Right lobe of liver (tissue), 6 donors: ENCODE data around the gene DCTN4. TPM values are rescaled to one million over a fixed set of nuclear protein-coding genes. Genes with fewer than 3 reads are reported as not detected.
A peak's percentile ranks its signal among the peaks of the same experiment; 100 is the strongest.

Experiments
- ATAC-seq, 4 donors: fragments of 200-7000 bp; cut with Tn5 transposase; one replicate each; pipeline ENCODE4 v1.9.1; 2020; ENCODE audit warnings: mild to moderate bottlenecking in 4 of 4, moderate library complexity in 4 of 4
- DNase-seq, 3 donors: peaks; one replicate each; pipeline ENCODE4 v3.0.0-alpha.2; 2020
- H3K27ac ChIP-seq, 3 donors: fragments of 200-600 bp; one replicate each; pipeline ENCODE4 v1.8.0; 2022
- H3K27me3 ChIP-seq, 2 donors: fragments of 200-600 bp; one replicate each; pipeline ENCODE4 v1.8.0; 2022
- H3K36me3 ChIP-seq, 4 donors: fragments of 200-600 bp; sonication (generic) in 1 of 4; one replicate each; pipeline versions ENCODE4 v1.5.1 to v1.8.0; 2017 to 2022; ENCODE audit warnings: control low read depth in 1 of 4
- H3K4me1 ChIP-seq, 4 donors: fragments of 200-600 bp; sonication (generic) in 1 of 4; one replicate each; pipeline versions ENCODE4 v1.5.1 to v1.8.0; 2017 to 2022; ENCODE audit warnings: control low read depth in 1 of 4
- H3K4me3 ChIP-seq, 3 donors: fragments of 200-600 bp; one replicate each; pipeline ENCODE4 v1.8.0; 2022
- H3K9me3 ChIP-seq, 4 donors: fragments of 200-600 bp; sonication (generic) in 1 of 4; one replicate each; pipeline versions ENCODE4 v1.5.1 to v1.8.0; 2017 to 2022; ENCODE audit warnings: control low read depth in 1 of 4
- POLR2A ChIP-seq: fragments of 450-650 bp; IDR thresholded peaks from one replicate; pipeline ENCODE4 v1.6.1; 2017; ENCODE audit warnings: antibody characterized with exemption, mild to moderate bottlenecking
- WGBS: methylation state at CpG from one replicate; pipeline ENCODE4 v1.1.6; 2018; ENCODE audit warnings: low coverage, low lambda C conversion rate; ENCODE audit not compliant: insufficient coverage; ENCODE audit errors: missing lambda C conversion rate; 5-methylcytosine and 5-hydroxymethylcytosine counted together
- intact Hi-C, 2 donors: fragments of 100-400 bp; cut with DNase I; formaldehyde crosslinking; loops; one replicate each; pipeline versions ENCODE4 v1.11.2 to v1.14.1; 2022
- total RNA-seq, 6 experiments: library from RNA; depleted of rRNA in 2 of 6; stranded (reverse); fragments of >200 nt in 2 of 6; fragmentation: NEBNext Ultra II Directional in 3 of 6; extraction: Animal tissue kit (Norgen Biotek cat#: 25700) in 3 of 6; gene quantifications; one replicate each; pipeline versions ENCODE4 v1.1.0 to v1.2.4, GENCODE V29; 2016 to 2023
- TF ChIP-seq, protein P1 (sequence below), 4 donors: fragments of 200-600 bp in 3 of 4; fragments of 450-650 bp in 1 of 4; IDR thresholded peaks; one replicate each; pipeline versions ENCODE4 v1.5.1 to v1.8.0; 2016 to 2022; ENCODE audit warnings: antibody characterized with exemption in 4 of 4, mild to moderate bottlenecking in 2 of 4
- donor health status: DM: no; HTN: yes; CAD: no.
- donor health status: DM: no; HTN: no; CAD: no.
- donor health status: DM: no; HTN: no; CAD: no.
- donor health status: DM: no; HTN: yes; CAD: no.
- donor health status: DM: no; HTN: yes; CAD: no.

DCTN4 gene
- total RNA-seq, 6 experiments from 2014 or later: 25.2 to 30.5 (median 27.6) TPM

DNA sequence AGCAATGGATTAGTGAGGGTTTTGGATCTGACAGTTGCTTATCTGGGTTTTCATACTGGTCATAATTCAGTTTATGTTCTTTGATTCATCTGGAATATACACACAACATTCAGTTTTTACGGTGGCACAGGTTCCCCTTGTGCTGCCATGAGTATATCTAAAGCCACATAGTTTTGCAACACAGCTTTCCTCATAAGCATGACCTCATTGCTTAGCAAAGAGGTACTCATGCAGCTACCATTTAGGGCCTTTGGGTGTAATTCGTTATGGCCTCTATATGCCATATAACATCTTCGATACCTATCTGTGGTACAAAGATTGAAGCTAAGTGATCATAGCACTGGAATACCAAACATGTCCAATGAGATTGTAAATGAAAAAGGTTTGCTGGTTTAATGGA is 55.1 kb downstream of the DCTN4 start:
- ATAC-seq (no peak), DNase-seq (no peak)
- intact Hi-C loops: no loop called here
- Histone ChIP-seq H3K4me3 (no peak overlapping the region), H3K27ac (no peak overlapping the region), H3K36me3 (peaks cover 0 to 9% (median 4%) of the 10 kb centered on the region in 4 donors), H3K27me3 (no peaks in the 10 kb centered on the region), H3K9me3 (no peaks in the 10 kb centered on the region), H3K4me1 (peaks cover 0 to 14% (median 4%) of the 10 kb centered on the region in 4 donors)
- no peak for TF ChIP-seq POLR2A
- TF ChIP-seq, protein P1, sequence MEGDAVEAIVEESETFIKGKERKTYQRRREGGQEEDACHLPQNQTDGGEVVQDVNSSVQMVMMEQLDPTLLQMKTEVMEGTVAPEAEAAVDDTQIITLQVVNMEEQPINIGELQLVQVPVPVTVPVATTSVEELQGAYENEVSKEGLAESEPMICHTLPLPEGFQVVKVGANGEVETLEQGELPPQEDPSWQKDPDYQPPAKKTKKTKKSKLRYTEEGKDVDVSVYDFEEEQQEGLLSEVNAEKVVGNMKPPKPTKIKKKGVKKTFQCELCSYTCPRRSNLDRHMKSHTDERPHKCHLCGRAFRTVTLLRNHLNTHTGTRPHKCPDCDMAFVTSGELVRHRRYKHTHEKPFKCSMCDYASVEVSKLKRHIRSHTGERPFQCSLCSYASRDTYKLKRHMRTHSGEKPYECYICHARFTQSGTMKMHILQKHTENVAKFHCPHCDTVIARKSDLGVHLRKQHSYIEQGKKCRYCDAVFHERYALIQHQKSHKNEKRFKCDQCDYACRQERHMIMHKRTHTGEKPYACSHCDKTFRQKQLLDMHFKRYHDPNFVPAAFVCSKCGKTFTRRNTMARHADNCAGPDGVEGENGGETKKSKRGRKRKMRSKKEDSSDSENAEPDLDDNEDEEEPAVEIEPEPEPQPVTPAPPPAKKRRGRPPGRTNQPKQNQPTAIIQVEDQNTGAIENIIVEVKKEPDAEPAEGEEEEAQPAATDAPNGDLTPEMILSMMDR (IDR thresholded peaks at IDR 0.05): no peak
- 63% methylated on average over 3 of the region's 3 CpGs for WGBS

DNA sequence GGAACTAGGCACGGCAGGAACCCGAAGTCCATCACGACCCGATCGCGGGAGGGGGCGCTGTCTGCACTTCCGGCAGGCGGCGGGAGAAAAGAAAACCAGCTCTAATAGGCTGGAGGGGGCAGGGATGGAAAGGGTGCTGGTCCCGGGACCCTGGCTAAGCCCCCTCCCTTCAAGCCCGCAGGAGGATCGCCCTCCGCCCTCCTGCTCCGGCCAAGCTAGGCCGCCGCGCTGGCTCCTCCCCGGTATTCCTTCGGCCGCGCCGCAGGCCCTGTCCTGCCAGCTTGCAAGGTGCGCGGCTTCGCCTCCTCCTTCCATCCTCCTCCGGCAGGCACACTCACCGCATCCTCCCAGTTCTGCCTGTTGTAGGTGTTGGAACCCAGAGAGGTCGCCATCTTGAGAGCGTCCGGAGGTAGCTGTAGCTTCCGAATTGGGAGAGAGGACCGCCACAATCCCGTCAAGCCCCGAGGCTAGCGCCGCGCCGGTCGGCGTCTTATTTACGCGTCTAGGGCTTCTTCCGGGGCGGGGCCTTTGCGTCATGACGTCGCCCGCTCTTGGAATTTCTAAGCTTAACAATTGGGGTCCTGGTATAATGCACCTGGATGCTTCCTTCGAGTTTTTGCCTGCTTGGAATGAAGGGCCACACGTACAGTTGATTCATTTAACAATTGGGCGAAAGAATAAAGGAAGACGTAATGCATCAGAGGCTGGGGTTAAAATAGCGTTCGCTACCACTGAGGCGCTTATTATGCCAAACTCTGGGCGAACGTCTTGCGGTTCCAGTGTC is 58.0 kb downstream of the DCTN4 start, which contains the start of gene RBM22:
Gene RBM22 (minus strand): TSS at position 469 of the 784 bp plus-strand sequence. CDS start 77 bp downstream, at position 392.
- intact Hi-C loops: no loop called here
- 1% methylated on average over 43 of the region's 59 CpGs for WGBS
- ATAC-seq: peak; percentile 99
- Histone ChIP-seq H3K27ac (peak within 1 kb of the TSS; percentile 92 to 97 (median 95)), H3K4me1 (peaks cover 0 to 14% (median 4%) of the 10 kb centered on the region in 4 donors), H3K4me3 (peak within 1 kb of the TSS; percentile 84 to 100 (median 97)), H3K27me3 (no peaks in the 10 kb centered on the region), H3K9me3 (no peaks in the 10 kb centered on the region), H3K36me3 (peaks cover 0 to 32% (median 19%) of the 10 kb centered on the region in 4 donors)
- DNase-seq: peak; percentile 94 to 95 (median 95)
- peak; percentile 90 for TF ChIP-seq POLR2A
- TF ChIP-seq, protein P1 (IDR thresholded peaks at IDR 0.05): peak; percentile 36 to 71 (median 64)

- H3K4me3 ChIP-seq: peak overlapping the region; percentile 84 to 100 (median 97)
- H3K36me3 ChIP-seq: peaks cover 0 to 38% (median 24%) of the 10 kb centered on the region in 4 donors
- intact Hi-C loops: no loop called here
- H3K9me3 ChIP-seq: no peaks in the 10 kb centered on the region
- H3K27me3 ChIP-seq: no peaks in the 10 kb centered on the region
- no peak for DNase-seq
- peak overlapping the region; percentile 92 to 97 (median 95) for H3K27ac ChIP-seq
- WGBS: 1% methylated on average over 15 of the region's 15 CpGs
- TF ChIP-seq, protein P1 (IDR thresholded peaks at IDR 0.05): no peak
- TF ChIP-seq POLR2A: no peak
- peak in 1 of 4 donors; percentile 3 for ATAC-seq
- peaks cover 0 to 14% (median 4%) of the 10 kb centered on the region in 4 donors for H3K4me1 ChIP-seq
Measured at GRCh38 chr5:150700246-150700593, 58.6 kb downstream of the DCTN4 start.

GRCh38 chr5:150694612-150695011 is 64.2 kb downstream of the DCTN4 start:
- Histone ChIP-seq H3K9me3 (no peaks in the 10 kb centered on the region), H3K27ac (no peak overlapping the region), H3K4me1 (peaks cover 0 to 5% (median 2%) of the 10 kb centered on the region in 4 donors), H3K36me3 (peaks cover 7 to 84% (median 54%) of the 10 kb centered on the region in 4 donors), H3K27me3 (no peaks in the 10 kb centered on the region), H3K4me3 (no peak overlapping the region)
- 91% methylated on average over 3 of the region's 3 CpGs for WGBS
- DNase-seq: no peak
- TF ChIP-seq, protein P1 (IDR thresholded peaks at IDR 0.05): no peak
- TF ChIP-seq POLR2A: no peak
- no peak for ATAC-seq
- intact Hi-C loops: loop anchor here in 1 of 2 donors (10.0 kb wide), 1 partner anchor 50 kb away; the partner anchor contains the start of gene SYNPO
